Nephron progenitor cell (in vitro differentiated cells): Measurements from ENCODE around the gene STS.
A peak's percentile ranks its signal among the peaks of the same experiment; 100 is the strongest.

Source experiments
- DNase-seq: peaks from one replicate; pipeline ENCODE4 v3.0.0; 2021
- H3K27ac Mint-ChIP-seq: 2 replicates; pipeline ENCODE4 v1.8.0; 2021; ENCODE audit warnings: mild to moderate bottlenecking, moderate library complexity, mixed read lengths
- H3K27me3 Mint-ChIP-seq: 2 replicates; pipeline ENCODE4 v1.8.0; 2021; ENCODE audit warnings: mild to moderate bottlenecking, low read depth, mixed read lengths; ENCODE audit not compliant: poor library complexity
- H3K36me3 Mint-ChIP-seq: 2 replicates; pipeline ENCODE4 v1.8.0; 2021; ENCODE audit warnings: low read depth, mixed read lengths
- H3K4me1 Mint-ChIP-seq: 2 replicates; pipeline ENCODE4 v1.8.0; 2021; ENCODE audit warnings: mixed read lengths
- H3K4me3 Mint-ChIP-seq: 2 replicates; pipeline ENCODE4 v1.8.0; 2021; ENCODE audit warnings: mild to moderate bottlenecking, moderate library complexity, mixed read lengths
- H3K9me3 Mint-ChIP-seq: 2 replicates; pipeline ENCODE4 v1.8.0; 2021; ENCODE audit warnings: mild to moderate bottlenecking, moderate library complexity, mixed read lengths
- TF ChIP-seq, protein P1 (sequence below): fragments of 200-600 bp; sonication (generic); IDR thresholded peaks from 2 replicates; pipeline ENCODE4 v1.5.0; 2021; ENCODE audit warnings: antibody characterized with exemption

The STS gene

DNA sequence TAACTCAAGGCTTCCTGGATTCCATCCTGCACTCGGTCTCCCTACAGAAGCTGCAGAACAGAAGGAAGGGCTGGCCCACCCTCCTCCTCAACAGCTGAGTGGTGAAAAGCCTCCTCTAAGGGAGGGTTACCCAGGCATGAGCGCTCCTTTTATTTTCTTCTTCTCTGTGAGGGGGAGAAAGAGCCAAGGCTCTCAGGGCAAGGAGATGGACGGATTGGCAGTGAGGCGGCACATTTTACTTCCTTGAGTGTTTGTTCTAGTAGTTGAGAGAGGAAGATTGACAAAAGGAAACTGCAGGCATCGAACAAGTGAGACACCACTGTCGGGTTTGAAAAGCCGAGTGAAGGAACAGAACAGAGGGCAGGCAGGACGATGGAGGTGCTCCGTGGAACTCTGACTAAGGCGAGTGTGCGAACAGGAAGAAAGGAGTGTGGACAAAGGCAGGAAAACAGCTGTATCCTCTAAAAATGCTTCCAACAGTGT lies 38.4 kb upstream of the STS start:
- H3K27me3 Mint-ChIP-seq = no peaks in the 10 kb centered on the region
- H3K9me3 Mint-ChIP-seq = no peaks in the 10 kb centered on the region
- peak overlapping the region; percentile 95 for H3K27ac Mint-ChIP-seq
- peaks cover 27% of the 10 kb centered on the region for H3K36me3 Mint-ChIP-seq
- H3K4me1 Mint-ChIP-seq = peaks cover 30% of the 10 kb centered on the region
- DNase-seq = peak; percentile 9
- H3K4me3 Mint-ChIP-seq = peak overlapping the region; percentile 24
- TF ChIP-seq, protein P1, sequence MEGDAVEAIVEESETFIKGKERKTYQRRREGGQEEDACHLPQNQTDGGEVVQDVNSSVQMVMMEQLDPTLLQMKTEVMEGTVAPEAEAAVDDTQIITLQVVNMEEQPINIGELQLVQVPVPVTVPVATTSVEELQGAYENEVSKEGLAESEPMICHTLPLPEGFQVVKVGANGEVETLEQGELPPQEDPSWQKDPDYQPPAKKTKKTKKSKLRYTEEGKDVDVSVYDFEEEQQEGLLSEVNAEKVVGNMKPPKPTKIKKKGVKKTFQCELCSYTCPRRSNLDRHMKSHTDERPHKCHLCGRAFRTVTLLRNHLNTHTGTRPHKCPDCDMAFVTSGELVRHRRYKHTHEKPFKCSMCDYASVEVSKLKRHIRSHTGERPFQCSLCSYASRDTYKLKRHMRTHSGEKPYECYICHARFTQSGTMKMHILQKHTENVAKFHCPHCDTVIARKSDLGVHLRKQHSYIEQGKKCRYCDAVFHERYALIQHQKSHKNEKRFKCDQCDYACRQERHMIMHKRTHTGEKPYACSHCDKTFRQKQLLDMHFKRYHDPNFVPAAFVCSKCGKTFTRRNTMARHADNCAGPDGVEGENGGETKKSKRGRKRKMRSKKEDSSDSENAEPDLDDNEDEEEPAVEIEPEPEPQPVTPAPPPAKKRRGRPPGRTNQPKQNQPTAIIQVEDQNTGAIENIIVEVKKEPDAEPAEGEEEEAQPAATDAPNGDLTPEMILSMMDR = no peak

- peaks cover 3% of the 10 kb centered on the region for H3K27me3 Mint-ChIP-seq
- peak overlapping the region; percentile 95 for H3K27ac Mint-ChIP-seq
- H3K36me3 Mint-ChIP-seq = peaks cover 27% of the 10 kb centered on the region
- no peak overlapping the region for H3K4me3 Mint-ChIP-seq
- H3K9me3 Mint-ChIP-seq = no peaks in the 10 kb centered on the region
- peaks cover 30% of the 10 kb centered on the region for H3K4me1 Mint-ChIP-seq
- DNase-seq = peak; percentile 6
- TF ChIP-seq, protein P1 = no peak
Observed at GRCh38 chrX:7109838-7110793, 37.4 kb upstream of the STS start.

DNA sequence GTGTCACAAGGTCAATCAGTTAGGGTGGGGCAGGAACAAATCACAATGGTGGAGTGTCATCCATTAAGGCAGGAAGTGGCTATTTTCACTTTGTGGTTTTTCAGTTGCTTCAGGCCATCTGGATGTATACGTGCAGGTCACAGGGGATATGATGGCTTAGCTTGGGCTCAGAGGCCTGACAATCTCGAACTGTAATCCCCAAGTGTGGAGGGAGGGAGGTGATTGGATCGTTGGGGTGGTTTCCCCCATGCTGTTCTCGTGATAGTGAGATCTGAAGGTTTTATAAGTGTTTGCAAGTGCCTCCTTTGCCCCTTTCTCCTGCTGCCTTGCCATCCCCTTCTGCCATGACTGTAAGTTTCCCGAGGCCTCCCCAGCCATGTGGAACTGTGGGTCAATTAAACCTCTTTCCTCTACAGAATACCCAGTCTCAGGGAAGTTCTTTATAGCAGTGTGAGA lies 36.7 kb upstream of the STS start:
- H3K9me3 Mint-ChIP-seq = no peaks in the 10 kb centered on the region
- peaks cover 3% of the 10 kb centered on the region for H3K27me3 Mint-ChIP-seq
- peaks cover 26% of the 10 kb centered on the region for H3K36me3 Mint-ChIP-seq
- H3K4me3 Mint-ChIP-seq = no peak overlapping the region
- TF ChIP-seq, protein P1 = no peak
- peaks cover 34% of the 10 kb centered on the region for H3K4me1 Mint-ChIP-seq
- peak overlapping the region; percentile 93 for H3K27ac Mint-ChIP-seq
- no peak for DNase-seq

DNA sequence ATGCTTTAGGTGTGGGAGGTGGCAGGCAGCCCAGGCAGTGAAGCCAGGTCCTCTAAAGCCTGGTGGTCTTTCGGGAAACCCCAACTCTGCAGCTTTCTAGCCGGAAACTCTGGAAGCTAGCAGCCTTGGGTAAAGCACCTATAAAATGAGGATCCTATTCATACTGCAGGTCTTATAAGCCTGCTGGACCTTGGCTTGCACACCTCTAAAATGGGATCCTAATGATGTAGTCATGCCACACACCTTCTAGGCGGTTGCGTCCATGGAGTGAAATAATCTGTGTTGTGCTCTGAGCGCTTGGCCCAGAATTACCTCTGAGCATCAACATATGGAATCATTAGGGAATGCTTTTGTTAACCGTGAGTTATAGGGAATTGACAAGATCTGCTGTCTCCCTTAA lies 36.0 kb upstream of the STS start:
- no peak for DNase-seq
- Mint-ChIP-seq H3K27ac (no peak overlapping the region), H3K27me3 (peaks cover 3% of the 10 kb centered on the region), H3K9me3 (no peaks in the 10 kb centered on the region), H3K4me3 (no peak overlapping the region), H3K4me1 (peaks cover 35% of the 10 kb centered on the region), H3K36me3 (peaks cover 29% of the 10 kb centered on the region)
- TF ChIP-seq, protein P1 = no peak

GRCh38 chrX:7112071-7112470 lies 35.4 kb upstream of the STS start:
- Mint-ChIP-seq H3K4me3 (no peak overlapping the region), H3K27me3 (peaks cover 3% of the 10 kb centered on the region), H3K9me3 (no peaks in the 10 kb centered on the region), H3K27ac (no peak overlapping the region), H3K36me3 (peaks cover 35% of the 10 kb centered on the region), H3K4me1 (peaks cover 35% of the 10 kb centered on the region)
- DNase-seq = no peak
- TF ChIP-seq, protein P1 = no peak
